GM19099 (cell line): Measurements from ENCODE around the gene CASKIN2.

Experiments used
- POLR2A ChIP-seq: IDR thresholded peaks from 3 replicates; pipeline ENCODE4 v1.6.1; 2011; ENCODE audit warnings: low read depth; ENCODE audit not compliant: insufficient read length; ENCODE audit errors: extremely low read depth

CASKIN2 gene

GRCh38 chr17:75535119-75535537 lies 19.8 kb upstream of the CASKIN2 start:
- no peak for TF ChIP-seq POLR2A

- TF ChIP-seq POLR2A, result no peak
Observed at GRCh38 chr17:75531721-75532072, 16.4 kb upstream of the CASKIN2 start.

DNA sequence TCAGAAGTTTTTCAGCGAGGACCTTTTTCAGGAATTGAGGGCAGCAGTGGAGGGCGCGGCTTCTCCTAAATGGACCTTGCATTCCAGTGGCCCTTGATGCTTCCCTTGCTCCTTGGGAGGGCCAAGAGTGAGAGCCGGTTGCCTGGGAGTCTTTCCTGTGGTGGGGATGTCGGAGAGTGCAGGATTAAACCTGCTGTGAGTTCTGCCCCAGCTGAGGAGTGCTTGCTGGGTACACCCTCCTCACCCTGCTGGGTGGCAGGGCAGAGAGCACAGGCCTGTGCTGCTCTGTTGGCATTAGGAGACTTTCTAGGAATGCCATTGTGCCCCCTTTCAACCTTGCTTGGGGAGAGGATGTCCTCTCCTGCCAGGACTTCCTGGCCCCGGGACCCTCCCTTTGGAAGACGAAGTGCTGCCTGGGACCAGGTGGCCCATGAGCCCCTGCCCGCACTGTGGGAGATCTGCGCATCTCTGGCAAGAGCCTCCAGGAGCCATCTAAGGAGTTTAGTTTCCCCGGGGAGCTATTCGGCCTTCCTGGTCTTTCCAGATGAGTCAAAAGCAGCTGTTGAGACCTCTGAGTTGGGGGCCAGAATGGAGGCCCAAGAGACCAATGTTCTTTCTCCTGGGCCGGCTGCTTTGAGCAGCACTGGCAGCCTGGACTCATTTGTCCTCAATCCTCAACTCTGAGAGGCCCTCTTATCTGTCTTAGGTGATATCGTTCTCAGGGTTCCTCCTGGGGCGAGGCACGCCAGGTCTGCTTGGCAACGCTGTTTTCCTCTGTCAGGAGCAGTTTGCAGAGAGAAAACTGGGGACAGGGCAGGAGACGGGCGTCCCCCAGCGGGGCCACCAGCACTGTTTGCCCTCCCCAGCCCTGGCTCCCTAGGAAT lies 15.7 kb upstream of the CASKIN2 start:
- no peak for TF ChIP-seq POLR2A

- no peak for TF ChIP-seq POLR2A
Observed at GRCh38 chr17:75526555-75527270, 11.4 kb upstream of the CASKIN2 start.

DNA sequence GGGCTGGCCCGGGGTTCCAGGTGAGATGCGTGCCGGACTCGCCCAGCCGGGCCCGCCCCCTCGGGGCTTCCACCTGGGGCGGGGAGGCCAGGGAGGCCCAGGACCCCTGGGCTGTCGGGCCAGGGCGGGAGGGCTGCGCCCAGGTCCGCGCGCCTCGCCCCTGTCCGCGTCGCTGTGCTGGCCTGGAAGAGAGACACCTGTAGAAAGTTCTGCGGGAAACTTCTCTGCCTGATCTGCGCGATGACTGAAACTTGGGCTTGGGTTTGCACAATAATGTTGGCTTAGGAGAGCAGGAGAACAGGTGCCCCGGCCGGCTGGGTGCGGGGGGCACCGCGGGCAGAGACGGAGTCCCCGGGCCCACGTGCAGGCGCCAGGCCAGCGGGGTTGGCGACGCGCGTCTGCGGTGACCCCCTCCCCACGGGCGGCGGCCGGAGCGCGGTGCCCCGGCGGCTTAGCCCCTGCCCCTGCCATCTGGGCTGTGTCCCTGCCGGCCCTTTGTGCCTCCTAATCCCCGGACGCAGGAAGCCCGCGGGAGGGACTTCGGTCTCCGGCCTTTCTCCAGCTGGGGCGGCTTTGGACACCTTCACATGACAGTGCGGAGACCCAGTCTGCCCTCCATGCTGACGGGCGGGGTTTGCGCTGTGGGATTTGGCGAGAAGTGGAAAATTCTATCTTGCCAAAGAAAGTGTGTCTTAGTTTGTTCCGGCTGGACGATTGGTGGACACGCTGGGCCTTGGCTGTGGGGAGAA lies 10.6 kb upstream of the CASKIN2 start:
- TF ChIP-seq POLR2A, result no peak

GRCh38 chr17:75524970-75525805 lies 9.9 kb upstream of the CASKIN2 start, which contains the start of gene LLGL2:
Gene LLGL2 (plus strand): TSS chr17:75525697. CDS start chr17:75543427, 17,730 bp downstream.
- TF ChIP-seq POLR2A, result peak; percentile 62

DNA sequence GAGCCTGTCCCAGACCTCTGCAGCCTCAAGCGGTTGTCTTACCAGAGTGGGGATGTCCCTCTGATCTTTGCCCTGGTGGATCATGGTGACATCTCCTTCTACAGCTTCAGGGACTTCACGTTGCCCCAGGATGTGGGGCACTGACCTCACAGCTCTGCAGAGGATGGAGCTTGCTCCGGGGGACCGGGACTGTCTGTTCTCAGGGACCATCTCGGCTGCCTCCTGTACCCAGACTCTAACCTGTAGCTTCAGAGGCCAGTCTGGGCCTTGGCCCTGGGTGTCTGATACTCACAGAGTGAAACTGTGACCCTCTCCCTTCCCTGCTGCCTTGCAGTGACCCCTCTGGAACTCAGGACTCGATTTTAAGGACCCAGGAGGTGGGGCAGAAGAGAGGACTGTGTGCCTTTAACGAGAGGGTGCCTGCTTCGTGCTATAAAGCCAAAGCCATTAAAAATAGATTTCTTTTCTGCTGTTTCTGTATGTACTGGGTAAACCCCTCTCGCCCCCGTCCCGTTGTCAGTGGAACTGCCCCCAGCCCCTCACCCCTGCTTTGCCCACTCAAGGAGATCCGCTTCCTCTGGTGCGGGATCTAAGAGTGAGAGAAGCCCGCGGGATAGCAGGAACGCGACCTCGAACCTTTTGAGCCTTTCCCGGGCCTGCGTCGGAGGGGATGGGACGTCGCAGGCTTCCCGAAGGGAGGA lies 9.1 kb upstream of the CASKIN2 start:
- TF ChIP-seq POLR2A, result no peak

DNA sequence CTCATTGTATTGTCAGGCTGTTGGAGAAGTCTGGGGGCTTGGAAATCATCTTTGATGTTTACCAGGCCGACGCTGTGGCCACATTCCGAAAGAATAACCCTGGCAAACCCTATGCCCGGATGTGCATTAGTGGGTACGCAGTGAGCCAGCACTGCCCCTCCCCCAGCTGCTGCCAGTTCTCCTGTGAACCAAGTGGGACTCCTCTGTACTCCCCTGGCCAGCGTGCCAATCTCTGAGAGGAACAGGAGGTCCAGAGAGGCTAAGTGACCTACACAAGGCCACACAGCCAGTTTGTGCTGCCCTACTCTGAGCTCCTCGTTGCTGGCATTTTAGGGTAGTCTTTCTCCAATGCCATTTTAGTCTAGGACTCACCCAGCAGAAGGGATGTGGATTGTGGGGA lies 8.3 kb upstream of the CASKIN2 start:
- TF ChIP-seq POLR2A, result no peak

DNA sequence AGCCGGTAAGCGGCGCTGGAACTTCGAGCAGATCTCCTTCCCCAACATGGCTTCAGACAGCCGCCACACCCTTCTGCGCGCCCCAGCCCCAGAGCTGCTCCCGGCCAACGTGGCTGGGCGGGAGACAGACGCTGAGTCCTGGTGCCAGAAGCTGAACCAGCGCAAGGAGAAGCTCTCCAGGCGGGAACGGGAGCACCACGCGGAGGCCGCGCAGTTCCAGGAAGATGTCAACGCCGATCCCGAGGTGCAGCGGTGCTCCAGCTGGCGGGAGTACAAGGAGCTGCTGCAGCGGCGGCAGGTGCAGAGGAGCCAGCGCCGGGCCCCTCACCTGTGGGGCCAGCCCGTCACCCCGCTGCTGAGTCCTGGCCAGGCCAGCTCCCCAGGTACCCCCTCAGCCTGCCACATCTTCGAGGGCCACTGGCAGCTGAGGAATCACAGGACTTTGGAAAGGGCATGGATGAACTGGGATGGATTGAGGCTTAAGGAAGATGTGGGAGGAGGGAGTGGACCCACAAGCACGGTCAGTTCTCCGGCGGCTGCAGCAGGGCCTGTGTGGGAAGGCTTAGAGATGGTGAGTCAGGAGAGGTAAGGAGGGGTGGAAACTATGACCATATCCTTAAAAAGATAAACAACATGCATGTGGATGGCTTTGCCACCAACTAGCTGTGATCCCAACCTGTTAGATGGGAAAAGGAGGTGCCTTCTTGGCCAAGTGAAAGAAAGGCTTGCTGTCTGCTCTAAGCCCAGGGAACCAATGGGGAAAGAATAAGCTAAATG lies 6.8 kb upstream of the CASKIN2 start:
- TF ChIP-seq POLR2A, result no peak

DNA sequence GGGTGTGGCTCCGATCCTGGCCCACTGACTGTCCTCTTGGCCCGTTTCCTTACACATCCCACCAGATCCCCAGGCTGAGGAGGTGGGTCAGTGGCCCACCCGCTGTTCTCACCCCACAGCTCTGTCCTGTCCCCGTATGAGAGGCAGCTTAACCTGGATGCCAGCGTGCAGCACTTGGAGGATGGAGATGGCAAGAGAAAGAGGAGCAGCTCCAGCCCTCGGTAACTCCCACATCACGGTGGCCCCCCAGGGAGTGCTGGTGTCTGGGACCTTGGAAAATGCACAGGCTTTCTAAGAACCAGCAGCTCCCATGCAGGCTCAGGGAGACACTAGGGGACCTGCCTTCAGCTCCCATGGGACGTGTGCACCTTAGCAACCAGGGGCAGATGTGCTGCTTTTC lies 6.0 kb upstream of the CASKIN2 start:
- TF ChIP-seq POLR2A, result no peak

- no peak for TF ChIP-seq POLR2A
Observed at GRCh38 chr17:75518983-75519537, 3.7 kb upstream of the CASKIN2 start.

- TF ChIP-seq POLR2A, result no peak
Observed at GRCh38 chr17:75518201-75518600, 2.9 kb upstream of the CASKIN2 start.
